Liver (tissue), 3 donors: ENCODE results near the gene TACC3.

Experiments
- ATF3 ChIP-seq: IDR thresholded peaks from 2 replicates; pipeline ENCODE4 v1.6.1; 2016; ENCODE audit warnings: antibody characterized with exemption
- CTCF ChIP-seq: fragments of 150-350 bp; IDR thresholded peaks from 2 replicates; pipeline ENCODE4 v1.5.1; 2017; ENCODE audit warnings: improper control_type of control experiment, low read depth, low read length; ENCODE audit not compliant: missing input control
- FOXA1 ChIP-seq: IDR thresholded peaks from 2 replicates; pipeline ENCODE4 v1.6.1; 2016; ENCODE audit warnings: antibody characterized with exemption
- GABPA ChIP-seq, 2 donors: IDR thresholded peaks in 1 of 2; conservative IDR thresholded peaks in 1 of 2; 2 replicates each; pipeline ENCODE4 v1.6.1; 2016; ENCODE audit warnings: antibody characterized with exemption in 2 of 2, mild to moderate bottlenecking in 1 of 2, moderate library complexity in 1 of 2
- HNF4G ChIP-seq: IDR thresholded peaks from 2 replicates; pipeline ENCODE4 v1.6.1; 2016; ENCODE audit warnings: antibody characterized with exemption
- JUND ChIP-seq, 2 donors: IDR thresholded peaks; 2 replicates each; pipeline ENCODE4 v1.6.1; 2016; ENCODE audit warnings: antibody characterized with exemption in 2 of 2
- RAD21 ChIP-seq, 2 donors: IDR thresholded peaks; 2 replicates each; pipeline ENCODE4 v1.6.1; 2016; ENCODE audit warnings: antibody characterized with exemption in 2 of 2, mild to moderate bottlenecking in 2 of 2
- SP1 ChIP-seq: IDR thresholded peaks from 2 replicates; pipeline ENCODE4 v1.6.1; 2018; ENCODE audit warnings: antibody characterized with exemption, mild to moderate bottlenecking
- TAF1 ChIP-seq: conservative IDR thresholded peaks from 2 replicates; pipeline ENCODE4 v1.6.1; 2016; ENCODE audit warnings: antibody characterized with exemption, mild to moderate bottlenecking
- YY1 ChIP-seq: IDR thresholded peaks from 2 replicates; pipeline ENCODE4 v1.6.1; 2016; ENCODE audit warnings: antibody characterized with exemption, mild to moderate bottlenecking
- ZBTB33 ChIP-seq: IDR thresholded peaks from 2 replicates; pipeline ENCODE4 v1.6.1; 2016; ENCODE audit warnings: antibody characterized with exemption
- donor health status: healthy.
- donor health status: healthy.

GRCh38 chr4:1759818-1760223 lies 38.5 kb downstream of the TACC3 start:
- TF ChIP-seq GABPA (IDR thresholded peaks at IDR 0.05 in 1 of 2, conservative IDR thresholded peaks at IDR 0.05 in 1 of 2) = no peak
- TF ChIP-seq CTCF = no peak
- TF ChIP-seq RAD21 (IDR thresholded peaks at IDR 0.05) = no peak
- TF ChIP-seq FOXA1 = no peak
- TF ChIP-seq ATF3 = no peak
- TF ChIP-seq JUND (IDR thresholded peaks at IDR 0.05) = no peak
- TF ChIP-seq ZBTB33 = no peak
- TF ChIP-seq YY1 = no peak
- no peak for TF ChIP-seq SP1
- TF ChIP-seq HNF4G = no peak
- no peak for TF ChIP-seq TAF1
